Natural killer cell (primary cell): ENCODE results near the gene SLC6A4. TPM values are rescaled to one million over a fixed set of nuclear protein-coding genes. Genes with fewer than 3 reads are reported as not detected.

Experiments used
- ATAC-seq, 3 donors: fragments of 150-1000 bp in 2 of 3; fragments of 200-7000 bp in 1 of 3; cut with Tn5 transposase; 1 replicate in 1 of 3; 2 replicates in 2 of 3; pipeline ENCODE4 v1.10.0; 2021; ENCODE audit warnings: mild to moderate bottlenecking in 2 of 3, moderate library complexity in 2 of 3
- DNase-seq, 2 donors: peaks; one replicate each; pipeline versions ENCODE4 v3.0.0 to v3.0.0-alpha.2; 2013 to 2021; ENCODE audit warnings: mixed read lengths in 1 of 2
- H3K27ac ChIP-seq: one replicate; pipeline ENCODE4 v1.5.1; 2013; ENCODE audit warnings: mild to moderate bottlenecking, low read length
- H3K27me3 ChIP-seq: one replicate; pipeline ENCODE4 v1.6.1; 2013; ENCODE audit warnings: low read length; ENCODE audit not compliant: control insufficient read depth, insufficient read depth
- H3K36me3 ChIP-seq: one replicate; pipeline ENCODE4 v1.6.1; 2013; ENCODE audit warnings: low read length; ENCODE audit not compliant: control insufficient read depth, insufficient read depth
- H3K4me1 ChIP-seq: one replicate; pipeline ENCODE4 v1.6.1; 2013; ENCODE audit warnings: low read length; ENCODE audit not compliant: control insufficient read depth, insufficient read depth
- H3K4me3 ChIP-seq: one replicate; pipeline ENCODE4 v1.5.1; 2013; ENCODE audit warnings: low read length
- H3K9me3 ChIP-seq: one replicate; pipeline ENCODE4 v1.6.1; 2013; ENCODE audit warnings: low read length; ENCODE audit not compliant: control insufficient read depth, insufficient read depth
- H3K27ac Mint-ChIP-seq, 2 donors: one replicate each; pipeline ENCODE4 v1.8.0; 2022; ENCODE audit warnings: mild to moderate bottlenecking in 2 of 2, mixed read lengths in 2 of 2, moderate library complexity in 1 of 2
- H3K27me3 Mint-ChIP-seq, 2 donors: one replicate each; pipeline ENCODE4 v1.8.0; 2022; ENCODE audit warnings: low read depth in 2 of 2, mixed read lengths in 2 of 2
- H3K36me3 Mint-ChIP-seq: one replicate; pipeline ENCODE4 v1.8.0; 2022; ENCODE audit warnings: mixed read lengths
- H3K4me1 Mint-ChIP-seq, 2 donors: one replicate each; pipeline ENCODE4 v1.8.0; 2022; ENCODE audit warnings: mixed read lengths in 2 of 2
- H3K4me3 Mint-ChIP-seq: one replicate; pipeline ENCODE4 v1.8.0; 2022; ENCODE audit warnings: mild to moderate bottlenecking, moderate library complexity, mixed read lengths
- H3K9me3 Mint-ChIP-seq, 2 donors: one replicate each; pipeline ENCODE4 v1.8.0; 2022; ENCODE audit warnings: mixed read lengths in 2 of 2
- CTCF ChIP-seq: fragments of 200-600 bp; IDR thresholded peaks from one replicate; pipeline ENCODE4 v1.8.0; 2022; ENCODE audit warnings: antibody characterized with exemption
- WGBS: methylation state at CpG from one replicate; pipeline ENCODE4 v1.1.7; 2013; ENCODE audit warnings: missing lambda C conversion rate; ENCODE audit not compliant: insufficient coverage; 5-methylcytosine and 5-hydroxymethylcytosine counted together
- intact Hi-C: fragments of 100-400 bp; cut with micrococcal nuclease; formaldehyde crosslinking; loops from one replicate; pipeline ENCODE4 v1.14.2; 2022
- total RNA-seq, 4 donors: library from RNA; stranded (reverse); fragments of 120-200 nt in 1 of 4; gene quantifications; one replicate each; pipeline versions ENCODE4 v1.2.3 to v1.2.4, GENCODE V29; 2013 to 2022

Gene SLC6A4
- total RNA-seq, 3 donors from 2014 or later (not counting 1 experiment from before 2014, with no cell fraction given) = 0.43 to 3.5 (median 0.58) TPM

GRCh38 chr17:30267625-30268024 is 32.1 kb upstream of the SLC6A4 start:
- H3K36me3 ChIP-seq = peaks cover 74% of the 10 kb centered on the region
- no peaks in the 10 kb centered on the region for H3K9me3 ChIP-seq
- DNase-seq (no peak), ATAC-seq (no peak)
- no peak overlapping the region for H3K27ac Mint-ChIP-seq
- H3K27ac ChIP-seq = no peak overlapping the region
- no peaks in the 10 kb centered on the region for H3K27me3 ChIP-seq
- H3K27me3 Mint-ChIP-seq = no peaks in the 10 kb centered on the region
- WGBS = 100% methylated on average over 2 of the region's 2 CpGs
- no peaks in the 10 kb centered on the region for H3K4me1 ChIP-seq
- peaks cover 50% of the 10 kb centered on the region for H3K36me3 Mint-ChIP-seq
- H3K9me3 Mint-ChIP-seq = no peaks in the 10 kb centered on the region
- H3K4me3 ChIP-seq = no peak overlapping the region
- no peak for TF ChIP-seq CTCF
- intact Hi-C loops = no loop called here
- peaks cover 0 to 3% of the 10 kb centered on the region in 2 donors for H3K4me1 Mint-ChIP-seq
- no peak overlapping the region for H3K4me3 Mint-ChIP-seq

- Mint-ChIP-seq H3K27me3 (no peaks in the 10 kb centered on the region), H3K4me3 (no peak overlapping the region), H3K4me1 (peaks cover 9 to 15% of the 10 kb centered on the region in 2 donors), H3K36me3 (peaks cover 25% of the 10 kb centered on the region), H3K9me3 (no peaks in the 10 kb centered on the region), H3K27ac (no peak overlapping the region)
- Histone ChIP-seq H3K36me3 (peaks cover 60% of the 10 kb centered on the region), H3K4me1 (no peaks in the 10 kb centered on the region), H3K9me3 (no peaks in the 10 kb centered on the region), H3K4me3 (no peak overlapping the region), H3K27ac (no peak overlapping the region), H3K27me3 (no peaks in the 10 kb centered on the region)
- DNase-seq = no peak
- no peak for TF ChIP-seq CTCF
- WGBS = 100% methylated on average over 1 of the region's 2 CpGs
- intact Hi-C loops = no loop called here
- ATAC-seq = no peak
Measured at GRCh38 chr17:30263552-30264333, 28.2 kb upstream of the SLC6A4 start.

- Histone ChIP-seq H3K4me3 (no peak overlapping the region), H3K27me3 (no peaks in the 10 kb centered on the region), H3K36me3 (peaks cover 31% of the 10 kb centered on the region), H3K27ac (no peak overlapping the region), H3K9me3 (no peaks in the 10 kb centered on the region), H3K4me1 (no peaks in the 10 kb centered on the region)
- Mint-ChIP-seq H3K4me1 (peaks cover 20 to 22% of the 10 kb centered on the region in 2 donors), H3K4me3 (no peak overlapping the region), H3K27ac (no peak overlapping the region), H3K27me3 (no peaks in the 10 kb centered on the region), H3K9me3 (no peaks in the 10 kb centered on the region), H3K36me3 (no peaks in the 10 kb centered on the region)
- ATAC-seq (no peak), DNase-seq (no peak)
- 81% methylated on average over 2 of the region's 5 CpGs for WGBS
- no peak for TF ChIP-seq CTCF
- intact Hi-C loops = no loop called here
Measured at GRCh38 chr17:30256756-30257506, 21.4 kb upstream of the SLC6A4 start.
